ENCODE measurements around the gene LIPT2.

GRCh38 chr11:74450318-74450717 lies 43.2 kb downstream of the LIPT2 start:
- TF ChIP-seq CTCF (IDR thresholded peaks at IDR 0.05 in 2 of 3, conservative IDR thresholded peaks at IDR 0.05 in 1 of 3; ENCODE audit: control insufficient read depth in 2 of 3, extremely low read depth in 1 of 3, insufficient read depth in 1 of 3, low read depth in 3 of 3, low read length in 3 of 3), result no peak
- TF ChIP-seq USF2 (IDR thresholded peaks at IDR 0.05; ENCODE audit: borderline replicate concordance, low read depth, low read length), result no peak
- TF ChIP-seq EED (IDR thresholded peaks at IDR 0.05; ENCODE audit: low read depth), result no peak

Data from GM12878 (cell line).